Measurements from ENCODE around the gene SKIC2. TPM values are rescaled to one million over a fixed set of nuclear protein-coding genes. Genes with fewer than 3 reads are reported as not detected.
A peak's percentile ranks its signal among the peaks of the same experiment; 100 is the strongest.
"Not testable (repeated sequence)": the region's sequence is repeated elsewhere in the genome, so short reads cannot be mapped to it uniquely, and the experiment has no call there.

The SKIC2 gene
- polyA plus RNA-seq (2013, experiment 1 of 2) = 21.2 TPM
- polyA plus RNA-seq (2013, experiment 2 of 2) = 19.1 TPM

DNA sequence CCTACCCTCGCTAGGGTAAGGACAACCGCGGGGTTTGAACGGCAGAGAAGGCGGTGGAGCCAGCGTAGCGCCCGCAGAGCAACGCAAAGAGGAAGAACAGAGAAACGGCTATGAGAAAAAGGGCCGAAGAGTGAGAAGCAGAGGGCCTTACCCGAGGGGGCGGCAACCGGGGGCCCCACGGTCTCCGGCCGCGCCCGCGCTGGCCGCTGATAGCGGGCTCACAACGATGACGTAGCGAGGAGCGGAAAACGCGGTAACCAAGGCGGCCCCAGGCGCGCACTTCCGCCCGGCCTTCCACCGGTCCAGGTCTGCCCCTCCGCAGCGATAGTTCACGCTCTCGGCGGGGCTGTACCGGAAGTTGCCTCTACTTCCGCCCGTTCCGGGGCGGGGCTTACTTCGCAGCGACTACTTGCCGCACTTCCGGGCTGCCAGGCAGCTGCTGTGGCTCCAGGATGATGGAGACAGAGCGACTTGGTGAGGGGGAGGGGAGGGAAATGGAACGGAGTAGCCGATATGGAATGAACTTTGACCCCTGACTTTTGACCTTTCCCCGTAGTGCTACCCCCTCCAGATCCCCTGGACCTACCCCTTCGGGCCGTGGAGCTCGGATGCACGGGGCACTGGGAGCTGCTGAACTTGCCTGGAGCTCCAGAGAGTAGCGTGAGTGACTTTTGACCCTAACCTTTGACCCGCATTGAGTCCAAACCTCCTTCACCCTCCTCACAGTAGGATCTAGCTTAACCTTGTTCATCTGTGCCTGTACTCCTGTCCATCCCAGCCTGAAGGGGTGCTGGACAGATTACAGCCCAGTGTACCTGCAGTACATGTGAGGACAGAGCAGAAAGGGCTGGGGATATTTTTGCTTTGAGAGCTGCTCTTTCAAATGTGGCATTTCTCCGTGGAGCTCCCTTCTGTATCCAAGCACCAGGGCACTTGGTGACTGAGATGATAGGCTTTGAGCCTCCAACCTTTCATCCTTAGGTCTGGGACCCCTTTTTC is at the start of gene SKIC2, which contains the start of gene NELFE:
Gene SKIC2 (plus strand): TSS at position 435 of the 999 bp plus-strand sequence. CDS start 18 bp downstream, at position 453.
Gene NELFE (minus strand): TSS at position 231 of the 999 bp plus-strand sequence. CDS start 525 bp downstream, outside the sequence.
- peak within 1 kb of the TSS; percentile 62 to 66 for H3K4ac ChIP-seq (ENCODE audit: low read depth in 1 of 2, low read length in 2 of 2)
- H2BK5ac ChIP-seq (ENCODE audit: low read depth, low read length, poor library complexity, severe bottlenecking) = no peak within 1 kb of the TSS
- peak within 1 kb of the TSS in 1 of 2 experiments; percentile 72 for H3K14ac ChIP-seq (ENCODE audit: low read length in 2 of 2)
- peak within 1 kb of the TSS; percentile 92 to 100 for H3K4me3 ChIP-seq (ENCODE audit: insufficient read depth in 1 of 2, low read depth in 1 of 2, low read length in 2 of 2)
- peaks cover 65% of the 10 kb centered on the region for H3K79me1 ChIP-seq (replicated peaks; ENCODE audit: low read length, poor library complexity, severe bottlenecking)
- peak; percentile 99 for DNase-seq
- no peaks in the 10 kb centered on the region for H3K9me3 ChIP-seq (ENCODE audit: control insufficient read depth, low read length)
- peak within 1 kb of the TSS; percentile 92 for H4K91ac ChIP-seq (ENCODE audit: low read length)
- H3K4me1 ChIP-seq (ENCODE audit: control insufficient read depth, insufficient read depth, low read depth, low read length) = peaks cover 11% of the 10 kb centered on the region
- peak within 1 kb of the TSS; percentile 99 for H4K8ac ChIP-seq (ENCODE audit: low read length)
- H3K27me3 ChIP-seq (ENCODE audit: control insufficient read depth in 1 of 2, insufficient read depth in 1 of 2, low read length in 2 of 2) = no peaks in the 10 kb centered on the region
- H2AFZ ChIP-seq (ENCODE audit: low read depth, low read length) = peak within 1 kb of the TSS; percentile 43
- H2BK12ac ChIP-seq (ENCODE audit: low read length in 2 of 2) = peak within 1 kb of the TSS in 1 of 2 experiments; percentile 34
- H3K9ac ChIP-seq (ENCODE audit: low read length) = peak within 1 kb of the TSS; percentile 100
- WGBS = under 1% methylated on average over 51 of the region's 59 CpGs
- peak within 1 kb of the TSS; percentile 8 for H2BK15ac ChIP-seq (ENCODE audit: low read depth, poor library complexity, severe bottlenecking)
- H2AK5ac ChIP-seq (ENCODE audit: low read length, severe bottlenecking) = peak within 1 kb of the TSS; percentile 69
- peak within 1 kb of the TSS; percentile 57 to 80 for H3K18ac ChIP-seq (ENCODE audit: low read depth in 1 of 2, low read length in 2 of 2)
- peaks cover 61 to 74% of the 10 kb centered on the region in 2 experiments for H3K36me3 ChIP-seq (ENCODE audit: control insufficient read depth in 1 of 2, insufficient read depth in 2 of 2, low read depth in 1 of 2, low read length in 2 of 2)
- H3K23ac ChIP-seq (ENCODE audit: low read length in 2 of 2) = no peak within 1 kb of the TSS
- peak within 1 kb of the TSS; percentile 97 for H3K4me2 ChIP-seq (ENCODE audit: low read length, poor library complexity, severe bottlenecking)
- peak within 1 kb of the TSS; percentile 36 for H2BK120ac ChIP-seq (ENCODE audit: low read depth, low read length)
- H3K27ac ChIP-seq (ENCODE audit: low read length, poor library complexity, severe bottlenecking) = peak within 1 kb of the TSS; percentile 28

DNA sequence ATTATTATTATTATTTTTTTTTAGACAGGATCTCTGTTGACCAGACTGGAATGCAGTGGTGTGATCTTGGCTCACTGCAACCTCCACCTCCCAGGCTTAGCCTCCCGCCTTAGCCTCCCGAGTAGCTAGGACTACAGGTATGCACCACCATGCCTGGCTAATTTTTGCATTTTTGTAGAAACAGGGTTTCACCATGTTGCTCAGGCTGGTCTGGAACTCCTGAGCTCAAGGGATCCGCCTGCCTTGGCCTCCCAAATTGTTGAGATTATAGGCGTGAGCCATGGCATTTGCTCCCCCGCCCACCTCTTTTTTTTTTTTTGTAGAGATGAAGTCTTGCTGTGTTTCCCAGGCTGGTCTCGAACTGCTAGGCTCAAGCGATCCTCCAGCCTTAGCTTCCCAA is 49.7 kb upstream of the SKIC2 start:
- H3K4me1 ChIP-seq (ENCODE audit: control insufficient read depth, insufficient read depth, low read depth, low read length); H3K27ac ChIP-seq (ENCODE audit: low read length, poor library complexity, severe bottlenecking); H2AFZ ChIP-seq (ENCODE audit: low read depth, low read length); H2BK5ac ChIP-seq (ENCODE audit: low read depth, low read length, poor library complexity, severe bottlenecking); H2BK120ac ChIP-seq (ENCODE audit: low read depth, low read length); H3K4me2 ChIP-seq (ENCODE audit: low read length, poor library complexity, severe bottlenecking); H3K4ac ChIP-seq (ENCODE audit: low read depth in 1 of 2, low read length in 2 of 2); H2BK15ac ChIP-seq (ENCODE audit: low read depth, poor library complexity, severe bottlenecking); H3K4me3 ChIP-seq (ENCODE audit: insufficient read depth in 1 of 2, low read depth in 1 of 2, low read length in 2 of 2); H3K14ac ChIP-seq (ENCODE audit: low read length in 2 of 2); H3K79me1 ChIP-seq (replicated peaks; ENCODE audit: low read length, poor library complexity, severe bottlenecking); H3K36me3 ChIP-seq (ENCODE audit: control insufficient read depth in 1 of 2, insufficient read depth in 2 of 2, low read depth in 1 of 2, low read length in 2 of 2); H3K18ac ChIP-seq (ENCODE audit: low read depth in 1 of 2, low read length in 2 of 2); H3K9me3 ChIP-seq (ENCODE audit: control insufficient read depth, low read length); H4K91ac ChIP-seq (ENCODE audit: low read length); H2AK5ac ChIP-seq (ENCODE audit: low read length, severe bottlenecking); H4K8ac ChIP-seq (ENCODE audit: low read length); DNase-seq; H3K23ac ChIP-seq (ENCODE audit: low read length in 2 of 2); H2BK12ac ChIP-seq (ENCODE audit: low read length in 2 of 2): not testable (repeated sequence)
- Histone ChIP-seq H3K9ac (ENCODE audit: low read length) (peak overlapping the region; percentile 65), H3K27me3 (ENCODE audit: control insufficient read depth in 1 of 2, insufficient read depth in 1 of 2, low read length in 2 of 2) (peaks cover 0 to 15% of the 10 kb centered on the region in 2 experiments)
- WGBS = 92% methylated on average over 7 of the region's 7 CpGs

DNA sequence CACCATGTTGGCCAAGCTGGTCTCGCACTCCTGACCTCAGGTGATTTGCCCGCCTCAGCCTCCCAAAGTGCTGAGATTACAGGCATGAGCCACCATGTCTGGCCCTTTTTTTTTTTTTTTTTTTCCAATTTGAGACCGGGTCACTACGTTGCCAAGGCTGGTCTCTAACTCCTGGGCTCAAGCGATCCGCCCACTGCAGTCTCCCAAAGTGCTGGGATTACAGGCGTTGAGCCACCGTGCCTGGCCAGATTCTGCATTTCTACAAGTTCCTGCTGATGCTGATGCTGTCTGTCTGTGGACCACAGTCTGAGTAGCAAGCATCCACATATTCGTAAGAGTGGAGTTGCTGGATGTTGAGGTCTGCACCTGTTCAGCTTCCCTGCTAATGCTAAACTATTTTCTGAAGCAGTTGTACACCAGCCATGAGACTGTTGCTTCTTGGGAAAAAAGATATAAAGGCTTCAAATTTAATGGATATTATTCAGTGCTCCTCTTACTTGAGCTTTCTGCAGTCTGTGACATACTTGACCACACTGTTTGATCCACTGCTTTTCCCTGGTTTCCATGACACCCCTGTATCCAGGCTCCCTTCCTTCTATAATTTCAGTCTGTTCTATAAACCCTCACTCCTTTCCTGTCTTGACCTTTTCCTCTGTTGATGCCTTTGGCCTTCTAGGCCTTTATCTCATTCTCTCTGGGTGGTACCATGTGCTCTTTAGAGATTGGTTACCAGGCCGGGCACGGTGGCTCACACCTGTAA is 47.0 kb upstream of the SKIC2 start:
- Histone ChIP-seq H2AK5ac (ENCODE audit: low read length, severe bottlenecking) (no peak overlapping the region), H3K4me1 (ENCODE audit: control insufficient read depth, insufficient read depth, low read depth, low read length) (peaks cover 4% of the 10 kb centered on the region), H3K9ac (ENCODE audit: low read length) (no peak overlapping the region), H2BK12ac (ENCODE audit: low read length in 2 of 2) (no peak overlapping the region), H4K8ac (ENCODE audit: low read length) (no peak overlapping the region), H2AFZ (ENCODE audit: low read depth, low read length) (no peak overlapping the region), H3K14ac (ENCODE audit: low read length in 2 of 2) (no peak overlapping the region), H3K18ac (ENCODE audit: low read depth in 1 of 2, low read length in 2 of 2) (no peak overlapping the region), H3K27me3 (ENCODE audit: control insufficient read depth in 1 of 2, insufficient read depth in 1 of 2, low read length in 2 of 2) (no peaks in the 10 kb centered on the region), H3K36me3 (ENCODE audit: control insufficient read depth in 1 of 2, insufficient read depth in 2 of 2, low read depth in 1 of 2, low read length in 2 of 2) (no peaks in the 10 kb centered on the region), H2BK120ac (ENCODE audit: low read depth, low read length) (no peak overlapping the region), H3K27ac (ENCODE audit: low read length, poor library complexity, severe bottlenecking) (no peak overlapping the region), H3K23ac (ENCODE audit: low read length in 2 of 2) (no peak overlapping the region), H3K4ac (ENCODE audit: low read depth in 1 of 2, low read length in 2 of 2) (no peak overlapping the region), H3K4me3 (ENCODE audit: insufficient read depth in 1 of 2, low read depth in 1 of 2, low read length in 2 of 2) (no peak overlapping the region), H2BK5ac (ENCODE audit: low read depth, low read length, poor library complexity, severe bottlenecking) (no peak overlapping the region), H2BK15ac (ENCODE audit: low read depth, poor library complexity, severe bottlenecking) (no peak overlapping the region), H3K4me2 (ENCODE audit: low read length, poor library complexity, severe bottlenecking) (no peak overlapping the region), H3K9me3 (ENCODE audit: control insufficient read depth, low read length) (no peaks in the 10 kb centered on the region), H4K91ac (ENCODE audit: low read length) (no peak overlapping the region), H3K79me1 (replicated peaks; ENCODE audit: low read length, poor library complexity, severe bottlenecking) (no peaks in the 10 kb centered on the region)
- peak; percentile 33 for DNase-seq
- 88% methylated on average over 11 of the region's 11 CpGs for WGBS
